ENCODE results near the gene G3BP1.
"Not testable (repeated sequence)": the region's sequence is repeated elsewhere in the genome, so short reads cannot be mapped to it uniquely, and the experiment has no call there.

The G3BP1 gene

DNA sequence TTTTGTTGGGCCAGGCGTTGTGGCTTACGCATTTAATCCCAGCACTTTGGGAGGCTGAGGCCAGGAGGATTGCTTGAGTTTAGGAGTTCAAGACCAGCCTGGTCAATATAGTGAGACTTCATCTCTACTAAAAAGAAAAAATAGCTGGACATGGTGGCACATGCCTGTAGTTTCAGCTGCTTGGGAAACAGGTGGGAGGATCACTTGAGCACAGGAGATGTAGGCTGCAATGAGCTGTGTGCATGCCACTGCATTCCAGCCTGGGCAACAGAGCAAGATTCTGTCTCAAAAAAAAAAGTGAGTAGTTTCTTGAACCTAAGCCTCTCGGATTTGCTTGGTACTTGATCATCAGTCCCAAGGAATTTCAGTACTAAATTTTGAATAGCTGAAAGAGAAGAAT, 26.9 kb downstream of the G3BP1 start:
- DNase-seq (ENCODE audit: low read depth) = no peak

- DNase-seq (ENCODE audit: low read depth) = no peak
Measured at GRCh38 chr5:151799407-151799806, 27.7 kb downstream of the G3BP1 start.

GRCh38 chr5:151800532-151800931, 28.8 kb downstream of the G3BP1 start:
- no peak for DNase-seq (ENCODE audit: low read depth)

DNA sequence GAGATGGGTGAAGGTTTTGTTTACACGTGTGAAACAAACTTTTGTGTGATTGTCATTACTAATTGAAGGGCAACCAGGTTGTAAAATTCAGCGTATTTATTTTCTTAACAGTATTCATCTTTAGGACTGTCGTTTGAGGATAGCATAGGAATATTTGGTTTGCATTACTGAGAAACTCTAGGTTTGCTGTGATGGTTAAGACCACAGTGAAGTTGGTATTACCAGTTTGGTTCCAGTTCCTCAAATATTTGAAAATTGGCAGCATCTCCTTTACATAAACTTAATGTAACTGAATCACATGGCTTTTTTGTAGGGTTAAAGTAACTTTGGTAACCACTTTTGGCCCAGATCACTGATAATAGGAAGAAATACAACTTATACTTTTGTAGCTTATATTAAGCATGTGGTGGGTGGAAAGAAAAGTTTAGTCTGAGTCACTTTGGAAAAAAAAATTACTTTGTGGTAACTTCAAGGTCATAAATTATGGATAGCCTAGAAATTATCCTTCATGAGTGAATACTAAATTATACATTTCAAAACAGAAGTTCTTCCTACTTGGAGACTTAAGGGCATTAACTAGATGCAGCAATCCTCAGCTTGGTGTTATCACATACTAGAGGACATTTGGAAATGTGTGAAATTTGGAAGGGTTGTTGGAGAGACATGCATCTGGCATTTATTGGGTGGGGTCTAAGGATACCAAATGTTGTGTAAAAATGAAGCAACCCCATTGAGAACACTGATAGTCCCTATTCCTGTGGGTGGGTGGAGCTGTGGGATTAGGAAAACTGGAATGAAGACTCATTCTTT, 33.9 kb downstream of the G3BP1 start:
- DNase-seq (ENCODE audit: low read depth) = no peak

DNA sequence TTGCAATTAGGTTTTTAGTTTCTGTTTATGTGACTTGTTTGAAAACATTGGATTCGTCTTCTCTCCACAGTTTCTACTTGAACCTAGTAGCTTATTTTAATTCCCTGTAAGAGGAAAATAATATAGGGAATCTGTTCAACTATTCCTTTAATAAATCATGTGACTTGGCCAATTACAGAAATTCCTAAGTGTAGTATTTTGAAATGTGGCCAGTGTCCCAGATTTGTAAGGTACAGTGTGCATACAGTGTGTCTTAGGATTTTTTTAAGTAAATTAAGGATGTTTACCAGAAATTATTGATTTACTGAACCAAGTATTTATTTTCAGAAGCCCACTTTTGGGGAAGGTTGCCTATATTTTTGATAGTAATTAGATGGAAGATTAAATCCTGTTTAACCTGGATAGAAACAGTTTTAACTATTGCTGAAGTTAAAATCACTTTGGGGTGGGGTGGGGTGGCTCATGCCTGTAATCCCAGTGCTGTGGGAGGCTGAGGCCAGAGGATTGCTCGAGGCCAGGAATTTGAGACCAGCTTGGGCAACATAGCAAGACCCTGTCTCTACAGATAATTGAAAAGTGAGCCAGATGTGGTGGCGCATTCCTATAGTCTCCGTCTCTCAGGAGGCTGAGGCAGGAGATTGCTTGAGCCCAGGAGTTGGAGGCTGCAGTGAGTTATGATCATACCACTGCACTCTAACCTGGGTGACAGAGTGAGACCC, 36.9 kb downstream of the G3BP1 start:
- no peak for DNase-seq (ENCODE audit: low read depth)

- no peak for DNase-seq (ENCODE audit: low read depth)
Measured at GRCh38 chr5:151810449-151810848, 38.7 kb downstream of the G3BP1 start.

DNA sequence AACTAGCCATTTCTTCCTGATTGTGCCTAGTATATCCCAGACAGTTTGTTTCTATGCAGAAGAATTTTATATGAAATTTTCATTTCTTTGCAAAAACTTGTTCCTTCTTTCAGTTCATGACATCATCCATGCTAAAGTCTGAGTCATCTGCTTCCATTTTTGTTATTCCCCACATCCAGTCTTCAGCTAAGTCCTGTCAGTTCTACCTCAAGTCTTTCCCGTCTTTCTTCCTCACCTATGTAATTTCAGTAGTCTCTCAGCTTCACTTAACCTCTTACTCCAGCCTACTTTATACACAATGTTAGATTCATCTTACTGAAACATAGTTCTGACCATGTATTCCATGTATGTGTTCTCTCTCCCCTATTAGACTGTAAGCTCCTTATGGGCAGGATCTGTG, 39.1 kb downstream of the G3BP1 start:
- DNase-seq (ENCODE audit: low read depth) = no peak

GRCh38 chr5:151811593-151812321, 40.0 kb downstream of the G3BP1 start:
- no peak for DNase-seq (ENCODE audit: low read depth)

DNA sequence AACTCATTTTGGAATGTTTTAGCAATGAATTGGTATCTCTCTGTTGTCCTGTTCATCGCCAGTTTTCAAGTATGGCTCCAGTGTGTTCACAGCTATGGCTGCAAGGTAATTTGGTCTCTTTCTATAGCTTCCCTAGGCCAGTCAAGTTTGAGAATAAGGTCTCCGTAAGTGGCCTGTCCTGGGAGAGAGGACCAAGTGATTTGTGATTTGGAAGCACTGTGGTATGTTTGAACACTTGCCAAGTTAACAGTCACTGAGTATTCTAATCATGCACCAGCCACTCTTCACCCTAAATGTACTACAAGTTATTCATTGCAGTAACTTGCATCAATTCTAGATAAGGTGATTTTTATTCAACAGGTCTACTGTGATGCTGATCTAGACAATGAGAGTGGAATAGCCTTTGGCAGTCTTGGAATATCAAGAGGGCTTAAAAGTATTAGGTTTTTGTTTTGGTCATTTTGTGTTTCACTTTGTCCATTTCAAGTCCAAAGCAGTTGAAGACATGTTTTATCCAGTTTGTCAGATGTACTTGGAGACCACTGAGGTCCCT, 41.1 kb downstream of the G3BP1 start:
- no peak for DNase-seq (ENCODE audit: low read depth)

- no peak for DNase-seq (ENCODE audit: low read depth)
Measured at GRCh38 chr5:151815051-151815450, 43.3 kb downstream of the G3BP1 start.

DNA sequence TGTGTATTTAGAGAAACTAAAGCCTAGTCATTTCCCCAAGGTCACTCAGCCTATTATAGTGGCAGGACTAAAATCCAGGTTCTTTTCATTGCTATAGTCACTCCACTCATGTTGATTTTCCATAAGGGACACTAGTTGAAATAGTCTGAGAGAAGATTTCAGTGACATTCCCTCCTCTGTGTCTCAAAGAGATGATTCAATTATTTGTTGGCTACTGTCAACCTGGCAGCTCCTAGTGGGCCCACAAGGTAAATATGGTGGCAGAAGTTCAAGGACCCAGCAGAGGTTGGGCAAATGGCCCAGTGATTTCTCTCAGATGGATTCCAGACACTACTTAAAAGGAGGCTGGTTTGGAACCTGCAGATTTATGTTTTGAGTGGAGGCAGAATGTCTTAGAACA, 48.1 kb downstream of the G3BP1 start:
- DNase-seq (ENCODE audit: low read depth) = no peak

GRCh38 chr5:151820271-151820670, 48.5 kb downstream of the G3BP1 start:
- no peak for DNase-seq (ENCODE audit: low read depth)

DNA sequence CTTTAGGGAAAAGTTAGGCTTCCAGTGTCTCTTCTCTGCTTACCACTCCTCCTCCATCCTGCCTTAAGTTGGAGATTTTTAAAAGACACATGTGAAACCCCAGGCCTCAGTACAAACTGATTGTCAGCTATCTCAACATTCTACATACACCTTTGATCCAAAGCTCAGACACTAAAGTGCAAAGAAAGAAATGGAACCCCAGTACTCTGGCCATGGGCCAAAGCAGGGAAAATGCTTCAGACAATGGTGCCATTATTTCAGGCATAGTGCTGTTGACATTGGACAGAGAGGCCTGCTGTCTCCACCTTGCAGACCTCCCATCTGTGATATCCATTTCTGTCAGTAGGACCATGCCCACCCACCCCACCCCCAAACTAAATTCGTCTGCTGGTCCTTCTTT, 49.1 kb downstream of the G3BP1 start:
- no peak for DNase-seq (ENCODE audit: low read depth)

- DNase-seq (ENCODE audit: low read depth) = no peak
Measured at GRCh38 chr5:151822141-151822540, 50.4 kb downstream of the G3BP1 start.

- no peak for DNase-seq (ENCODE audit: low read depth)
Measured at GRCh38 chr5:151825445-151825844, 53.7 kb downstream of the G3BP1 start.

GRCh38 chr5:151829370-151829769, 57.6 kb downstream of the G3BP1 start:
- DNase-seq (ENCODE audit: low read depth) = no peak

- not testable (repeated sequence) for DNase-seq (ENCODE audit: low read depth)
Measured at GRCh38 chr5:151832843-151833242, 61.1 kb downstream of the G3BP1 start.

- no peak for DNase-seq (ENCODE audit: low read depth)
Measured at GRCh38 chr5:151846765-151847164, 75.0 kb downstream of the G3BP1 start.

GRCh38 chr5:151847871-151848270, 76.1 kb downstream of the G3BP1 start:
- DNase-seq (ENCODE audit: low read depth) = no peak

GRCh38 chr5:151855701-151856100, 83.9 kb downstream of the G3BP1 start:
- DNase-seq (ENCODE audit: low read depth) = no peak

GRCh38 chr5:151856861-151857260, 85.1 kb downstream of the G3BP1 start:
- DNase-seq (ENCODE audit: low read depth) = no peak

- not testable (repeated sequence) for DNase-seq (ENCODE audit: low read depth)
Measured at GRCh38 chr5:151860867-151861266, 89.1 kb downstream of the G3BP1 start.
